AG04449 (cell line): ENCODE data around the gene SLIT3.
A peak's percentile ranks its signal among the peaks of the same experiment; 100 is the strongest.

Experiments used
- CTCF ChIA-PET: fragments of 350-600 bp; formaldehyde crosslinking; extraction: SDS; loops from one replicate; lab custom pipeline; 2021; ENCODE audit warnings: antibody characterized with exemption; lab: Yijun Ruan, JAX
- POLR2A ChIA-PET: fragments of 400-600, 350-600 bp; formaldehyde crosslinking; extraction: SDS; loops from one replicate; lab custom pipeline; 2020; ENCODE audit warnings: antibody characterized with exemption, inconsistent platforms; lab: Yijun Ruan, JAX
- DNase-seq: peaks from one replicate; pipeline ENCODE4 v3.0.0-alpha.2; 2010; ENCODE audit warnings: low read depth, low spot score
- H3K4me3 ChIP-seq: 2 replicates; pipeline ENCODE4 v1.5.1; 2011; ENCODE audit warnings: low read depth, mild to moderate bottlenecking, control low read depth, low read length
- CTCF ChIP-seq: IDR thresholded peaks from one replicate; pipeline ENCODE4 v1.5.1; 2011; ENCODE audit warnings: mild to moderate bottlenecking, moderate library complexity, low read length, control low read depth, inconsistent platforms; ENCODE audit not compliant: insufficient read depth; ENCODE audit errors: missing control alignments

SLIT3 gene

GRCh38 chr5:169260896-169261569 is 39.9 kb downstream of the SLIT3 start:
- TF ChIP-seq CTCF: no peak
- CTCF ChIA-PET: interaction anchor here (0.6 to 1.5 kb wide), 2 partner anchors 41 to 272 kb away, joined by 3 to 4 read pairs; no protein-coding TSS in a partner anchor
- H3K4me3 ChIP-seq: no peak overlapping the region
- no peak for DNase-seq
- POLR2A ChIA-PET: no interaction called here

- no peak overlapping the region for H3K4me3 ChIP-seq
- TF ChIP-seq CTCF: no peak
- ChIA-PET POLR2A (interaction anchor here (0.7 kb wide), 1 partner anchor 10 kb away, joined by 3 read pairs; no protein-coding TSS in a partner anchor), CTCF (interaction anchor here (0.9 to 1.4 kb wide), 2 partner anchors 12 to 270 kb away, joined by 3 to 4 read pairs; no protein-coding TSS in a partner anchor)
- DNase-seq: no peak
Measured at GRCh38 chr5:169258372-169259000, 42.5 kb downstream of the SLIT3 start.

GRCh38 chr5:169256191-169256590 is 44.7 kb downstream of the SLIT3 start:
- no peak overlapping the region for H3K4me3 ChIP-seq
- ChIA-PET CTCF (interaction anchor here (0.6 to 2.2 kb wide), 2 partner anchors 33 to 552 kb away, joined by 3 to 6 read pairs; no protein-coding TSS in a partner anchor), POLR2A (no interaction called here)
- TF ChIP-seq CTCF: no peak
- DNase-seq: no peak

- no peak for TF ChIP-seq CTCF
- no peak overlapping the region for H3K4me3 ChIP-seq
- CTCF ChIA-PET: interaction anchor here (1.8 kb wide), 1 partner anchor 27 kb away, joined by 6 read pairs; no protein-coding TSS in a partner anchor
- no peak for DNase-seq
- POLR2A ChIA-PET: no interaction called here
Measured at GRCh38 chr5:169253071-169253470, 47.9 kb downstream of the SLIT3 start.

DNA sequence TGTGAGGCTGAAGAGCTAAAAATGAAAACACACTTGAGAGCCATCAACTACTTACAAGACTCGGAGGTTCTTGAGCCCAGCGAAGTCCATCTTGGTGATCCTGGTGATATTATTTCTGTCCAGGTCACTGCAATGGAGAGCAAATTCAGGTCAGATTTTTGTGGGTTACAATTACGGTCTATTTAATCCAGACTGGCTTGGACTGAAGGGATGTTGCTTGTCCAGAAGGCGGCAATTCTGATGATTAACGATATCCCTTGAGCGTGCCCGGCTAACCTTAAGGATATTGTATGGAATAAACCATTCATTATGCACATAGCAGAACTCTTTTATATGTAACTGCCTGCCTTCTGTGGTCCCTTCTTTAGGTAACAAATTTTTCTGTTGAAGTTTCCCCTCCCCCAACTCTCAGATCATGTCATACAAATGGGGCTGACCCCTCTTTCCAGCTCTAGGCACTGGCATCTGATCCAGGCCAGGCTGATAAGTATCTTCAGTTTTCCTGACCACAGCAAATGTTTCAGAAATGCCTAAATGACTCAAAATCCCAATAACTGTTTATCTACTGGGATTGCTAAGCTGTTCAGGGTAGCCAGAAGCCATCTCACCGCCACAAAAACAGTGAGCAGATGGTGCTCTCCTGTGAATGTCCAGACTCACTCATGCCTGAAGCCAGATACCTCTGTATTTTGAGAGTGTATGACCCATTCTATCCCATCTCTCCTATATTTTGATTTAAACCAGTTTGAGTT is 49.4 kb downstream of the SLIT3 start:
- ChIA-PET CTCF (interaction anchor here (0.9 to 1.8 kb wide), 6 partner anchors 11 to 264 kb away, joined by 3 to 6 read pairs (median 4); no protein-coding TSS in a partner anchor), POLR2A (no interaction called here)
- TF ChIP-seq CTCF: no peak
- peak; percentile 53 for DNase-seq
- no peak overlapping the region for H3K4me3 ChIP-seq
